ENCODE measurements around the gene HPSE.
"Not testable (repeated sequence)": the region's sequence is repeated elsewhere in the genome, so short reads cannot be mapped to it uniquely, and the experiment has no call there.

- TF ChIP-seq, protein P1, sequence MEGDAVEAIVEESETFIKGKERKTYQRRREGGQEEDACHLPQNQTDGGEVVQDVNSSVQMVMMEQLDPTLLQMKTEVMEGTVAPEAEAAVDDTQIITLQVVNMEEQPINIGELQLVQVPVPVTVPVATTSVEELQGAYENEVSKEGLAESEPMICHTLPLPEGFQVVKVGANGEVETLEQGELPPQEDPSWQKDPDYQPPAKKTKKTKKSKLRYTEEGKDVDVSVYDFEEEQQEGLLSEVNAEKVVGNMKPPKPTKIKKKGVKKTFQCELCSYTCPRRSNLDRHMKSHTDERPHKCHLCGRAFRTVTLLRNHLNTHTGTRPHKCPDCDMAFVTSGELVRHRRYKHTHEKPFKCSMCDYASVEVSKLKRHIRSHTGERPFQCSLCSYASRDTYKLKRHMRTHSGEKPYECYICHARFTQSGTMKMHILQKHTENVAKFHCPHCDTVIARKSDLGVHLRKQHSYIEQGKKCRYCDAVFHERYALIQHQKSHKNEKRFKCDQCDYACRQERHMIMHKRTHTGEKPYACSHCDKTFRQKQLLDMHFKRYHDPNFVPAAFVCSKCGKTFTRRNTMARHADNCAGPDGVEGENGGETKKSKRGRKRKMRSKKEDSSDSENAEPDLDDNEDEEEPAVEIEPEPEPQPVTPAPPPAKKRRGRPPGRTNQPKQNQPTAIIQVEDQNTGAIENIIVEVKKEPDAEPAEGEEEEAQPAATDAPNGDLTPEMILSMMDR (conservative IDR thresholded peaks at IDR 0.05 in 1 of 2, IDR thresholded peaks at IDR 0.05 in 1 of 2; ENCODE audit: extremely low read depth in 1 of 2, insufficient read depth in 1 of 2, low read depth in 1 of 2, low read length in 2 of 2) = not testable (repeated sequence)
- not testable (repeated sequence) for TF ChIP-seq EZH2 (IDR thresholded peaks at IDR 0.05; ENCODE audit: borderline replicate concordance, low read length)
Measured at GRCh38 chr4:83290059-83290774, 44.4 kb downstream of the HPSE start.
